Central memory CD8-positive, alpha-beta T cell (primary cell): ENCODE results near the gene AKT3.
A peak's percentile ranks its signal among the peaks of the same experiment; 100 is the strongest.

ENCODE experiments used
- ATAC-seq: fragments of 150-1000 bp; cut with Tn5 transposase; replicated peaks from 2 replicates; pipeline ENCODE4 v1.10.0; 2022; ENCODE audit warnings: mild to moderate bottlenecking, moderate FRiP score, moderate number of reproducible peaks; ENCODE audit not compliant: poor library complexity, severe bottlenecking; ENCODE audit errors: extremely low read depth
- DNase-seq, 2 donors: peaks; one replicate each; pipeline ENCODE4 v3.0.0; 2021; ENCODE audit warnings: low spot score in 2 of 2
- H3K27ac Mint-ChIP-seq: one replicate; pipeline ENCODE4 v1.8.0; 2022; ENCODE audit warnings: low read depth, mild to moderate bottlenecking, moderate library complexity, mixed read lengths
- H3K27me3 Mint-ChIP-seq: one replicate; pipeline ENCODE4 v1.8.0; 2022; ENCODE audit warnings: mixed read lengths
- H3K36me3 Mint-ChIP-seq: one replicate; pipeline ENCODE4 v1.8.0; 2022; ENCODE audit warnings: mild to moderate bottlenecking, moderate library complexity, mixed read lengths; ENCODE audit not compliant: insufficient read depth
- H3K4me1 Mint-ChIP-seq: one replicate; pipeline ENCODE4 v1.8.0; 2022; ENCODE audit warnings: mixed read lengths
- H3K4me3 Mint-ChIP-seq: one replicate; pipeline ENCODE4 v1.8.0; 2022; ENCODE audit warnings: mild to moderate bottlenecking, moderate library complexity, mixed read lengths
- H3K9me3 Mint-ChIP-seq: one replicate; pipeline ENCODE4 v1.8.0; 2022; ENCODE audit warnings: mixed read lengths

Gene AKT3

DNA sequence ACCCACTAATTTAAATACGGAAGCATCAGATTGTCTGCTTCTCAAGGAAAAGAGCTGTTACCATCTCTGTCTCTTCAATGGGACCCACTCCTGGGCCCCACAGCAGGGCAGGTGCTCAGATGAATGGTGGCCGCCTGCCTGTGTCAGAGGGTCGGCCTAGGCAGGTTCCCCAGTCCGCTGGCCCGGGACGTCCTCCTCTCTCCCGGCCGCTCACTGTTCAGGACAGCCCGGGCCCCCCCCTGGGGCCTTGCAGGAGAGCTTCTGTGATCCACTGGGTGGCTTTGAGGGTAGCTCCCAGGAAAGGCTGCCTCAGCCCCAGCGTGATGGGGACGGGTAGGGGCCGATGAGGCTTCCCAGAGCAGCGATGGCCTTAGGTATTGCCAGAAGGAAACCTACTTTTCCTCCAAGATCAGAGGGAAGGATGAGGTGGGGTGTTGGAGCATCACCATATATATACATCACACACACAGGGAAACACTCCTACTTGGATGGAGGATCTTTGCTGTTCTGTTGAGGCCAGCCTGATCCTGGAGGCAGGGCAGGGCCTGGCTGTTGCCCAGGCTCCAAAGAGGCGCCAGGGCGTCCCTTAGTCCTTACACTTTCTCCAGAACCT, 362.9 kb downstream of the AKT3 start:
- no peak for DNase-seq
- peak overlapping the region; percentile 31 for H3K4me3 Mint-ChIP-seq
- peak overlapping the region; percentile 41 for H3K27ac Mint-ChIP-seq
- H3K36me3 Mint-ChIP-seq: peaks cover 16% of the 10 kb centered on the region
- H3K4me1 Mint-ChIP-seq: peaks cover 13% of the 10 kb centered on the region
- no peaks in the 10 kb centered on the region for H3K27me3 Mint-ChIP-seq
- ATAC-seq: no peak
- H3K9me3 Mint-ChIP-seq: no peaks in the 10 kb centered on the region

DNA sequence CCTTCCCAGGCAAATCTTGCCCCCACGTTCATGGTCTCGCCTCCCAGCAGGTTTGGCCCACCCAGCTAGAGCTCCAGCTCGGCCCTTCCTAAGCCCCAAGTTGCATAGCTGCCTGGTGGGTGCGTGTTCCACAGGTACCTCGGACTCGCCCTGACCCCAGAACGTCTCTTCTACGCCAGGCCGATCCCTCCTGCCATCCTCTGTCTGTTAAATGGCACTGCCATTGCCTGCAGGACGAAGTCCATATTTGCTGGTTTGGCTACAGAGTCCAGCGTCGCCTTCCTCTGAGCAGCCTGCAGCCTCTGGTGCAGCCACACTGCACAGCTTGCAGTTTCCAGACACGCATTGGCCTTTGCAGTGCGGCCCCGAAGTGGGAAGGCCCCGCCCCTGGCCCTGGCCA, 366.1 kb downstream of the AKT3 start:
- DNase-seq (no peak), ATAC-seq (no peak)
- Mint-ChIP-seq H3K4me1 (peaks cover 19% of the 10 kb centered on the region), H3K27me3 (no peaks in the 10 kb centered on the region), H3K36me3 (peaks cover 17% of the 10 kb centered on the region), H3K27ac (peak overlapping the region; percentile 77), H3K9me3 (peaks cover 6% of the 10 kb centered on the region), H3K4me3 (peak overlapping the region; percentile 77)

DNA sequence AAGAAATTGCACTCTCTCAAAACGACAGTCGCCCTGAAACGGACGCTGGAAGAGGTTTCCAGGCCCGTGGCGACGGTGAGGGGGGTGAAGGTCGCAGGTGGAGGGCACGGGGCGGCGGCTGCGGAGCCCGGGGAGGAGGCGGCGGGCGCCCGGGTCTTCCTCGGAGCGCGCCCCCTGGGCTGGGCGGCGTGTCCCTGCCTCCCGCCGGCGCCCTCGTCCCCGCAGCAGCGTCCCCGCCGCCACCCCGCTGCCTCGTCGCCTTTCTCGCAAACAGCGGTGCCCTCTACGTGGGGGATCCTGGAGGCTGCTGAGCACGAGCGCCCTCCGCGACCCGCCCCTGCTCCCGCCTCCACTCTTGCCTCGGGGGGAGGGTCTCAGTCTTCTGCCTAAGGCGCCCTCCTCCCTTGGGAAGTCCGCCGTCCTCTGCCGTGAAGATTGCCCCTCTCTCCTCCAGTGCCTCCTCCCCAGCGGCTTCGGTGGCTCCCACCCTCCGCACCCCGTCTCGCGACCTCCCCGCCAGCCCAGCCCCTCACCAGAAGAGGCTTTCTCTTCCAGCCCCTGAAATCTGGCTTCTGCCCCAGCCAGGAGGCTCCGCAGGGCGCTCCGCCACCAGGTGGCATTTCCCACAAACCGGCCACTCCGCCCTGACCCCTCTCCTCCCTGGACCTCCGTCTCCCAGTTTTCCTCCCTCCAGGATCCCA, 366.8 kb downstream of the AKT3 start:
- peak; percentile 45 for ATAC-seq
- Mint-ChIP-seq H3K9me3 (peaks cover 6% of the 10 kb centered on the region), H3K27ac (peak overlapping the region; percentile 77)

DNA sequence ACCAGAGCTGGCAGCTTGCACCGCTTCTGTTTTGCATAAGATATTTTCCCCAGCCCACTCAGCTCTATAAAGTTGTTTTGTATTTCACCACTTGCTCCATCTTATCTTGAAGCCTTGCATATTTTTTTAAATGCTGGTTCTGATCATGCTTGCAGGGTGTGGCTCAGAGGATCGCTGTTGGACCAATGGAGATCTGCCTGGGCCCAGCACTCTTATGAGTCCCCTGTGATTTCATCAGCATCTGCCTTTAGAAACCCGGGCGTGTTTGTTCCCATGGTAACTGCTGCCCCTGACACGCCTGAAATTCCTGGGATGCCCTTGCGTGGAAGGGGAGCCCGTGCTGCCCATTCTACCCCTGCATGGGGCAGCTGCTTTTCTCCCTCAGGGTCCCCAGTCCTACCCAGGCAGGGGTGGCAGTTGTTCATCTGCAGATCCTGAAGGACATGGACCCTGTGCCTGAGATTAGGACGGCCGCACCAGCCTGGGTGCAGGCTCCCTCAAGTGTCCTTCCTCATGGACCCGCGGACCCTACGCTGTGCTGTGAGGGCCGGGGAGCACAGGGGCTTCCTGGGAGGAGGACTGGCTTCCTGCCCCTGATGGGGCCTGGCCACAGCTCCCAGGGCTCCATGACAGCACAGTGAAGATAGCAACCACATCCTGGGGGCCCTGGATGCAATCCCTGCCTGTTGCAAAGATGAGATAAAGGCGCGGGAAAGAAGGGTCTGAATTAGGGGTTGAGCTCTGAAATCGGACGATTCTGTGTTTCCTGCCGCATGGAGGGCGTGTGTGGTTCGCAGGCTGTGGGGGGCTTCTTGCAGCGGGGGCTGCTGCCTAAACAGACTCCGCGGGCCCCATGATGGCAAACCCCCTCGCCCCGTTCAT, 367.7 kb downstream of the AKT3 start:
- H3K9me3 Mint-ChIP-seq: peaks cover 6% of the 10 kb centered on the region

More for the DNA sequence above, 366.8 kb downstream of the AKT3 start:
- Mint-ChIP-seq H3K36me3 (peaks cover 17% of the 10 kb centered on the region), H3K27me3 (no peaks in the 10 kb centered on the region), H3K4me3 (peak overlapping the region; percentile 77), H3K4me1 (peaks cover 19% of the 10 kb centered on the region)
- DNase-seq: no peak

DNA sequence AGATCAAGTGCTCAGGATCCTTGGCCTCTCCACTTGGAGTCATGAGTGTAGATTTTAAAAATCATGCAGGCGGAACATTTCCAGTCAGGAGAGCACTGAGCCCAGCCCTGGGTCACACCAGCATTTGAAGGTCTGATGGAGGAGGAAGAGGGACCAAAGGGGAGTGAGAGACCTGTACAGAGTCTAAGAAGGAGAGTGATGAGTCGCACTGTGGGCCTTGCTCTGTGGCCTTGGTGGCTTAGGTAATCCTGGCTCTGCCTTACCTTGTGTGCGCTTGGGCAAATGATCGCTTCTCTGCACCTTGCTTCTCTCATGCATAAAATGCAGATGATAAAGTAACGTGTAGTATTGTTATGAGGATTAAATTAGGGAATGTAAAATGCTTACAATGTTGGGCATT, 368.9 kb downstream of the AKT3 start:
- no peak overlapping the region for H3K27ac Mint-ChIP-seq
- peaks cover 10% of the 10 kb centered on the region for H3K36me3 Mint-ChIP-seq
- ATAC-seq: no peak
- H3K4me1 Mint-ChIP-seq: peaks cover 19% of the 10 kb centered on the region
- peaks cover 6% of the 10 kb centered on the region for H3K9me3 Mint-ChIP-seq
- no peak overlapping the region for H3K4me3 Mint-ChIP-seq
- DNase-seq: no peak
- H3K27me3 Mint-ChIP-seq: no peaks in the 10 kb centered on the region

More for the DNA sequence above, 367.7 kb downstream of the AKT3 start:
- Mint-ChIP-seq H3K36me3 (peaks cover 17% of the 10 kb centered on the region), H3K4me3 (peak overlapping the region; percentile 77), H3K4me1 (peaks cover 19% of the 10 kb centered on the region), H3K27me3 (no peaks in the 10 kb centered on the region), H3K27ac (peak overlapping the region; percentile 74)
- ATAC-seq: peak; percentile 33
- DNase-seq: no peak

DNA sequence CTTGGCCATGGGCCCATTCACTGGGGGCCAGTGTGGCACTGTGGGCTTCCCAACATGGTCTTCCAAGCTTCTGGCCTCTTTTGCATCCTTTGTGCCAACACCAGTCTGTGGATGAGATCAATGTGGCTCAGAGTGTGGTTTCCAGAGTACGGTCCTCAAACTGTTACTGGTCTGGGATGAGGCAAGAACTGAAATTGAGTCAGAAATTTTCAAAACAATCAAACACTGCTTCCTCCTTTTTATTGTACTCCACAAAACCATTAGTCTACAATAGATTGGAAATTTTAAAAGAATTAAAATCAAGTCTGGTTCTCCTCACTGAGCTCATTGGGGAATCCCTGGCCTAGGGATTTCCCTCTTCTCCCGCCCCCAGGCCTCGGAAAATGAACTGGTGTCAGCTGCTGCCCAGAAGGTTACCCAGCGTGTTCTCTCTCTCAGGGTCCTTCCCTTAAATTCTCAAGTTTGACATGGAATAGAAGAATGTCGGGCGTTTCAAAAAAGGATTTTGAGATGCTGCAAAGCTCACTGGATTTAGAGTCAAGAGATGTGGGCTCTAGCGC, 372.2 kb downstream of the AKT3 start:
- DNase-seq (no peak), ATAC-seq (no peak)
- no peaks in the 10 kb centered on the region for H3K27me3 Mint-ChIP-seq
- peaks cover 8% of the 10 kb centered on the region for H3K36me3 Mint-ChIP-seq
- H3K4me1 Mint-ChIP-seq: peaks cover 22% of the 10 kb centered on the region
- peaks cover 6% of the 10 kb centered on the region for H3K9me3 Mint-ChIP-seq
- no peak overlapping the region for H3K4me3 Mint-ChIP-seq
- no peak overlapping the region for H3K27ac Mint-ChIP-seq

DNA sequence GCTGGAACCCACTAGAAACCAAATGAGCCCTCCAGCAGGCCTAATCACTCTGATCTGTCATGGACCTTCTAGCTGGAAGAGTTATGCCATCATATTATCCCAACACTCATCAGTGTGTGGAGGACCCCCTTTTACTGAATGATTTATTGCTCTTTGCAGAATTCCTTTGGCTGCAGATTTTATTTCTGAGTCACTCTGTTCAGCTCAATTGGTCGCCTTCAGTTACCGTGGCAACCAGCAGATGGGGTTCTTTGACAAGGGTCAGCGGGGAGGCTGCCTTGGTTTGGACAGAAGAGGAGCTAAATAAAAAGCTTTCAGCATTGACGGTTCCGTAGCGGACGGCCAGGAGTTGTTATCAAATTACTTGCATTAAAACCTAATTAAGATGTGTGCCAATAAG, 374.1 kb downstream of the AKT3 start:
- Mint-ChIP-seq H3K36me3 (peaks cover 4% of the 10 kb centered on the region), H3K27me3 (no peaks in the 10 kb centered on the region), H3K4me1 (peaks cover 16% of the 10 kb centered on the region), H3K27ac (no peak overlapping the region), H3K9me3 (peaks cover 6% of the 10 kb centered on the region), H3K4me3 (no peak overlapping the region)
- ATAC-seq: no peak
- DNase-seq: no peak

DNA sequence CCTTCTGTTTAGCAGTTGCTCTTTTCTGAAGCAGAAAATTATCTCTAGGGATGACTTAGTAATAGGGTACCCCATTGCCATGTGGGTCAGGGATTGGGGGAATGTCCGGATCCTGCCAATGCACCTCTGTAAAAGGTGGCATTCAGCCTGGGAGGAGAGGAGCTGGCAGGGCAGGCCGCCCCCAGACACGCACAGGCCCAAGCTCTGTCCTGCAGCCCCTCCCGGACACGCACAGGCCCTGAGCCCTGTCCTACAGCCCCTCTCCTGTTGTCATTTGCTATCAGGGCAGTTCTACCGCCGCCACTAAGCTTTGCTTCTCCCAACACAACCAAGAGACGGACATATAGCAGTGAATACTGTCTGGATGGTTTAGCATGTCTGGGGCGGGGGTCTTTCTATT, 375.1 kb downstream of the AKT3 start:
- H3K9me3 Mint-ChIP-seq: peaks cover 2% of the 10 kb centered on the region
- ATAC-seq (no peak), DNase-seq (no peak)
- H3K27me3 Mint-ChIP-seq: no peaks in the 10 kb centered on the region
- H3K27ac Mint-ChIP-seq: no peak overlapping the region
- no peak overlapping the region for H3K4me3 Mint-ChIP-seq
- H3K36me3 Mint-ChIP-seq: peaks cover 6% of the 10 kb centered on the region
- H3K4me1 Mint-ChIP-seq: peaks cover 12% of the 10 kb centered on the region

DNA sequence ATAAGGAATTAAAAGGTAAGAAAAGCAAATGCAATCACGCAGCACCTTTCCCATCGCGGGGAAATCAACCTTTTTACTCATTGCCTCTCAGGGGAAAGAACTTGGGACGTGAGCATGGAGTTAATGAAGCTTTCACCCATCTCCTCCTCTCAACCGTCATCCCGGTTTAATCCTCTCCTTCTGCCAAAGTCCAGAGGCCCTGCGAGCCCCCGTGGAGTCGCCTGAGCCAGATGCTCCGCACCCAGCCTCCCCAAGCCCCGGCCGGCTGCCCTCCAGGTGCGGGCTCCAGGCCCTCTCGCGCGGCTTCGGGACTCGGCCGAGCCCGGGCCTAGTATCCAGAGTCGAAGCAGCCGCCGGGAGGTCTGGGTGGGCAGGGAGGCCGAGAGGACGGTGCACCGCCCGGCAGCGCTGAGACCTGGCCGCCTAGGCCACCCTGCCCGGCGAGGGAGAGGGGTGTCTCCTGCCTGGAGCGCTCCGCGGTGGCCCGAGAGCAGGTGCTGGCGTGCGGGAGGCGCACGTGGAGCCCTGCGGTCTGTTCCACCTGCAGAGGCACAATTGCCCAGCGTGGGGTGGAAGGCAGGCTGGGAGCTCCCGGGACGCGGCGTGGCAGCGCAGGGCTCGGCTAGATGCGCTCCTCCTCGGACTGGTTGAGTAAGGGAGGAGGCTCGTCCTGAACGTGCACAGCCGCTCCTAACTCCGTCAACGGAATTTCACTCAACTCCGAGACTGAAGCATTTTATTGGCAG, 375.7 kb downstream of the AKT3 start:
- peaks cover 6% of the 10 kb centered on the region for H3K36me3 Mint-ChIP-seq
- ATAC-seq: no peak

DNA sequence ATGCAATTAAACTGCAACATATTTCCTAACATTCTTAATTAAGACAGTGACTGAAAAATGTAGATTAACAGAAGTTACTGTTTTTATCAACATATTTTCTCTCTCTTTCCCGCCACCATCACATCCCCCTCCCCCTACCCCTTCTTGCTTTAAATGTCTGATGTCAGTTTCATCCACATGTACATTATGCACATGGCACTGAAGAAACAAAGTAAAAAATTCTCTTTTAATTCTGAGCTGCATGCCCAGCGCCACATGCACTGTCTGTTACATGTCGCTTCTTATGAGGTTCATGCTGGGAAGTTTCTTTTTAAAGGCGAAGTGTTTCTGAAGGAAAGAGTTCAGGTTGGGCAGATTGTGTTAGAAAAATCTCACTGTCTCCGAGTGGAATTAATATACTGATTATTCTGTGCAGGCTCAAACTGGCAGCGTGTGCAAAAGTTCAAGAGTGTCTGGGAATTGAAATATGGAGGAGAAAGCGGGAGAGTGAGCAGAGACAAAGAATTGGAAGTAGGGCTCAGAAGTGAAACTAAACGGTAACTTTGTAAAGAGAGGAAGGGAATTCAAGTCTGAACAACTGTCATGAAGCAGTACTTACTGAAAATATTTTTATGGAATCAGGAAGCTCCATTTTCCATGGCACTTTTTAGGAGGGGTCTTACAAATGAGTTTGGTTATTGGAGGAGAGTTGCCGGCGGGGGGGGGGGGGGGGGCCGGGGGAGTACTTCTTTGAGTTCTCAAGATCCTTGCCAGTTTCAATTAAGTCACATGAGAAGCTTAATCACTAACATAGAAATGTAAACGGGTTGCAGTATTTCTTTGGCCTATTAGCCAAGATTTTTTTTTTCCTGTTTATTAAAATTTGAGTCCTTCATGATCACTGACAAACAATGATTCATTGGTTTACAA, 376.6 kb downstream of the AKT3 start:
- Mint-ChIP-seq H3K4me3 (peak overlapping the region; percentile 58), H3K27me3 (no peaks in the 10 kb centered on the region), H3K36me3 (peaks cover 6% of the 10 kb centered on the region), H3K4me1 (peaks cover 10% of the 10 kb centered on the region), H3K9me3 (no peaks in the 10 kb centered on the region), H3K27ac (no peak overlapping the region)
- no peak for DNase-seq
- ATAC-seq: no peak

More for the DNA sequence above, 375.7 kb downstream of the AKT3 start:
- Mint-ChIP-seq H3K9me3 (no peaks in the 10 kb centered on the region), H3K27me3 (no peaks in the 10 kb centered on the region), H3K4me3 (no peak overlapping the region), H3K27ac (no peak overlapping the region), H3K4me1 (peaks cover 10% of the 10 kb centered on the region)
- no peak for DNase-seq
